ENCODE results near the gene KCTD1. TPM values are rescaled to one million over a fixed set of nuclear protein-coding genes. Genes with fewer than 3 reads are reported as not detected.
A peak's percentile ranks its signal among the peaks of the same experiment; 100 is the strongest.

Gene KCTD1
- 10.7 TPM for polyA plus RNA-seq (2013, experiment 1 of 2; ENCODE audit: insufficient read length)
- polyA plus RNA-seq (2013, experiment 2 of 2; ENCODE audit: insufficient read length): 12.4 TPM

GRCh38 chr18:26548415-26549262 lies at the start of gene KCTD1:
KCTD1 (minus strand) TSS chr18:26548553; CDS start chr18:26548536, 17 bp downstream.
- peak; percentile 93 for DNase-seq

- DNase-seq: no peak
Observed at GRCh38 chr18:26593365-26594320, 45.3 kb upstream of the KCTD1 start.

- no peak for DNase-seq
Observed at GRCh38 chr18:26584745-26585144, 36.4 kb upstream of the KCTD1 start.

- no peak for DNase-seq
Observed at GRCh38 chr18:26579941-26580618, 31.7 kb upstream of the KCTD1 start.

- DNase-seq: no peak
Observed at GRCh38 chr18:26575865-26576217, 27.5 kb upstream of the KCTD1 start.

GRCh38 chr18:26574958-26575864 lies 26.9 kb upstream of the KCTD1 start:
- peak; percentile 76 for DNase-seq

GRCh38 chr18:26568926-26569665 lies 20.7 kb upstream of the KCTD1 start:
- no peak for DNase-seq

- no peak for DNase-seq
Observed at GRCh38 chr18:26568513-26568912, 20.2 kb upstream of the KCTD1 start.

GRCh38 chr18:26566874-26567555 lies 18.7 kb upstream of the KCTD1 start:
- DNase-seq: no peak

- no peak for DNase-seq
Observed at GRCh38 chr18:26565514-26565913, 17.2 kb upstream of the KCTD1 start.

- DNase-seq: no peak
Observed at GRCh38 chr18:26563024-26563423, 14.7 kb upstream of the KCTD1 start.

- no peak for DNase-seq
Observed at GRCh38 chr18:26562568-26562967, 14.2 kb upstream of the KCTD1 start.

- no peak for DNase-seq
Observed at GRCh38 chr18:26561769-26562168, 13.4 kb upstream of the KCTD1 start.

GRCh38 chr18:26556573-26556972 lies 8.2 kb upstream of the KCTD1 start:
- peak; percentile 30 for DNase-seq

GRCh38 chr18:26555804-26556553 lies 7.6 kb upstream of the KCTD1 start:
- DNase-seq: no peak

- DNase-seq: no peak
Observed at GRCh38 chr18:26553943-26554342, 5.6 kb upstream of the KCTD1 start.

GRCh38 chr18:26551695-26552081 lies 3.3 kb upstream of the KCTD1 start:
- DNase-seq: no peak

- DNase-seq: no peak
Observed at GRCh38 chr18:26550998-26551694, 2.8 kb upstream of the KCTD1 start.
